ENCODE results near the gene KIRREL1.

KIRREL1 gene

GRCh38 chr1:158084336-158084735, 90.9 kb downstream of the KIRREL1 start:
- no peak for ATAC-seq
- TF ChIP-seq ZFP30 (CRISPR knock-in tag; IDR thresholded peaks at IDR 0.05) (no peak), TSHZ2 (CRISPR knock-in tag; IDR thresholded peaks at IDR 0.05) (no peak), ZFP3 (CRISPR knock-in tag; IDR thresholded peaks at IDR 0.05) (no peak), TCF4 (CRISPR knock-in tag; IDR thresholded peaks at IDR 0.05; ENCODE audit: borderline replicate concordance) (no peak)

GRCh38 chr1:158084747-158085146, 91.3 kb downstream of the KIRREL1 start:
- no peak for TF ChIP-seq RARB (CRISPR knock-in tag; IDR thresholded peaks at IDR 0.05)
- TF ChIP-seq ZFP3 (CRISPR knock-in tag; IDR thresholded peaks at IDR 0.05), result no peak
- no peak for TF ChIP-seq PATZ1 (CRISPR knock-in tag; IDR thresholded peaks at IDR 0.05; ENCODE audit: borderline replicate concordance)
- no peak for TF ChIP-seq PPARA (CRISPR knock-in tag; IDR thresholded peaks at IDR 0.05; ENCODE audit: borderline replicate concordance)
- no peak for ATAC-seq

GRCh38 chr1:158087320-158087927, 94.0 kb downstream of the KIRREL1 start:
- ATAC-seq, result peak; percentile 92
- TF ChIP-seq ZC3H10 (CRISPR knock-in tag; IDR thresholded peaks at IDR 0.05) (no peak), ESRRG (CRISPR knock-in tag; IDR thresholded peaks at IDR 0.05) (no peak), TOX (CRISPR knock-in tag; IDR thresholded peaks at IDR 0.05; ENCODE audit: borderline replicate concordance) (no peak), BACH2 (CRISPR knock-in tag; IDR thresholded peaks at IDR 0.05; ENCODE audit: borderline replicate concordance) (no peak), ISL1 (CRISPR knock-in tag; IDR thresholded peaks at IDR 0.05) (no peak), CSDC2 (CRISPR knock-in tag; IDR thresholded peaks at IDR 0.05) (no peak), OSR1 (CRISPR knock-in tag; IDR thresholded peaks at IDR 0.05) (no peak), POU6F1 (CRISPR knock-in tag; IDR thresholded peaks at IDR 0.05; ENCODE audit: borderline replicate concordance, low read depth) (no peak), ZNF8 (CRISPR knock-in tag; IDR thresholded peaks at IDR 0.05) (no peak), PATZ1 (CRISPR knock-in tag; IDR thresholded peaks at IDR 0.05; ENCODE audit: borderline replicate concordance) (no peak), ZFP30 (CRISPR knock-in tag; IDR thresholded peaks at IDR 0.05) (no peak)

- no peak for TF ChIP-seq ZNF8 (CRISPR knock-in tag; IDR thresholded peaks at IDR 0.05)
- TF ChIP-seq CSDC2 (CRISPR knock-in tag; IDR thresholded peaks at IDR 0.05), result no peak
- TF ChIP-seq ARNTL (CRISPR knock-in tag; IDR thresholded peaks at IDR 0.05; ENCODE audit: borderline replicate concordance, low read depth), result no peak
- no peak for TF ChIP-seq RARB (CRISPR knock-in tag; IDR thresholded peaks at IDR 0.05)
- no peak for TF ChIP-seq PPARA (CRISPR knock-in tag; IDR thresholded peaks at IDR 0.05; ENCODE audit: borderline replicate concordance)
- TF ChIP-seq ZFP30 (CRISPR knock-in tag; IDR thresholded peaks at IDR 0.05), result no peak
- no peak for TF ChIP-seq GLIS3 (CRISPR knock-in tag; IDR thresholded peaks at IDR 0.05)
- no peak for TF ChIP-seq TOX (CRISPR knock-in tag; IDR thresholded peaks at IDR 0.05; ENCODE audit: borderline replicate concordance)
- no peak for TF ChIP-seq OSR1 (CRISPR knock-in tag; IDR thresholded peaks at IDR 0.05)
- no peak for TF ChIP-seq CSRNP3 (CRISPR knock-in tag; IDR thresholded peaks at IDR 0.05)
- no peak for TF ChIP-seq SNAI2 (CRISPR knock-in tag; IDR thresholded peaks at IDR 0.05)
- no peak for TF ChIP-seq ISL1 (CRISPR knock-in tag; IDR thresholded peaks at IDR 0.05)
- no peak for TF ChIP-seq TCF4 (CRISPR knock-in tag; IDR thresholded peaks at IDR 0.05; ENCODE audit: borderline replicate concordance)
- ATAC-seq, result no peak
These were observed 96.0 kb downstream of the KIRREL1 start for GRCh38 chr1:158089476-158089875.
